Mesodermal cell (in vitro differentiated cells): ENCODE results near the gene CERS1.

ENCODE experiments used
- H3K27ac ChIP-seq: 2 replicates; pipeline ENCODE4 v1.7.0; 2013; ENCODE audit warnings: mild to moderate bottlenecking, low read depth, low read length, moderate library complexity; ENCODE audit not compliant: severe bottlenecking
- H3K36me3 ChIP-seq: 2 replicates; pipeline ENCODE4 v1.7.1; 2013; ENCODE audit warnings: mild to moderate bottlenecking, low read length, moderate library complexity; ENCODE audit not compliant: control insufficient read depth, insufficient read depth
- H3K4me1 ChIP-seq: one replicate; pipeline ENCODE4 v1.7.1; 2013; ENCODE audit warnings: mild to moderate bottlenecking, low read length; ENCODE audit not compliant: insufficient read depth, control insufficient read depth, poor library complexity, severe bottlenecking
- H3K4me3 ChIP-seq: 2 replicates; pipeline ENCODE4 v1.7.0; 2013; ENCODE audit warnings: low read length, control low read depth, mild to moderate bottlenecking; ENCODE audit not compliant: insufficient read depth, poor library complexity, severe bottlenecking; ENCODE audit errors: extremely low read depth
- H3K9me3 ChIP-seq: 2 replicates; pipeline ENCODE4 v1.7.1; 2013; ENCODE audit warnings: mild to moderate bottlenecking, low read length, moderate library complexity; ENCODE audit not compliant: control insufficient read depth
- WGBS, 2 experiments: methylation state at CpG; one replicate each; pipeline ENCODE4 v1.1.5; 2013; ENCODE audit warnings: missing lambda C conversion rate in 2 of 2; ENCODE audit not compliant: insufficient coverage in 2 of 2; 5-methylcytosine and 5-hydroxymethylcytosine counted together

CERS1 gene

DNA sequence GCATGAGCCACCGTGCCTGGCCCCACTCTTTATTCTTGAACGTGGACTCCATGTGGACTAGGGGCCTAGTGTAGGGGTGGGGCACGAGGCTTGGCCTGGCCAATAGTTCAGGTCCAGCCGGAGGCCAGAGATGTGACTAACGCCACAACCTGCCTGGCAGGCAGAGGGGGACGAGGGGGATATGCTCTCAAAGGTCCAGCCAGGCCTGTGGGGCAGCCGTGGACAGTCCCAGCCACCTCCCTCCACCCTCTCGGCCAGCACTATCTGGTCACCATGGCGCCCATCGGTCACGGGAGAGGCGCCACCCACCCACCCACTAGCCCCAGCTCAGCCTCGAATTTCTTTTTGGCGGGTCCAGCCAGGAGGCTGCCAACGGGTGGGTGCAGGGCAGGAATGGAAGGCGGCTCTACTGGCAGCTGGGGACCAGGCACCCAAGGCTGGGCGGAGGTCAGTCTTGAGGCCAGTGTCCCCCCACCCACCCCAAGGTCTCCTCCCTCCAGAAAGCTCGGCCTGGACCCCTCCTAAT is 2.2 kb upstream of the CERS1 start:
- H3K4me3 ChIP-seq = no peak overlapping the region
- peak overlapping the region; percentile 33 for H3K27ac ChIP-seq
- H3K4me1 ChIP-seq = peaks cover 14% of the 10 kb centered on the region
- no peaks in the 10 kb centered on the region for H3K9me3 ChIP-seq
- WGBS, 2 experiments = 74 to 78% methylated on average over 13 to 15 of the region's 18 CpGs
- peaks cover 28% of the 10 kb centered on the region for H3K36me3 ChIP-seq

DNA sequence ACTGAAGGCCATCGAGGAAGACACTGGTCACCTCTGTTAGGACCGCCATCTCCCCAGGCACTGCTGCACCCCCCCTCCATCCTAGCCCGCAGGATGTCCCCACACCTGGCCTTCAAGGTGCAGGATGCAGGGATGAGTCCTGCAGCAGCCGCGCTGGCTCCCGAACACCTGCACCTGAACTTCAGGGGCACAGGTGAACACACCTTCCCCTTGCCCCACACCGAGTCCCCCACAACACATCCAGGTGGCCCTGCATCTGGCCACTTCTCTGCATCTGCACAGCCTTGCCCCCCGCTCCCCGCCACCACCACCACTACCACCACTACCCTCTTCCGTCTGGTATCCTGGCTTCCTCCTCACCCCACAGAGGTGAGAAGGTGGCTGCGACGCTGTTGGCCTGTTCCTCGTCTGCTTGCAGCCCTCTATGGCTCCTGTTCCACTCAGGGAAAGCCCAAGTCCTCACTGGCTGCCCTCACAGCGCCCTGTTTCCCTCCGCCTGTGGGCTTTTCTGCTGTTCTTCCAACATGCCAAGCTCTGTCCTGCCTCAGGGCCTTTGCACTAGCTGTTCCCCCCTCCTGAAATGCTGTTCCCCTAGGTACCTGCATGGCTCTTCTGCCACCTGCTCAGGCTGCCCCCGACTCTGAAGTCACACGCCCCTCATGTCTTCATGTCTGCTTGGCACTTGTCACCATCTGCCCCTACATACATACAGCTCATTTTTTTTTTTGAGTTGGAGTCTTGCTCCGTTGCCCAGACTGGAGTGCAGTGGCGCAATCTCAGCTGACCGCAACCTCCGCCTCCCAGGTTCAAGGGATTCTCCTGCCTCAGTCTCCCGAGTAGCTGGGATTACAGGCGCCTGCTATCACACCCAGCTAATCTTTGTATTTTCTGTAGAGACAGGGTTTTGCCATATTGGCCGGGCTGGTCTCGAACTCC is 1.4 kb upstream of the CERS1 start:
- 92 to 95% methylated on average over 20 to 21 of the region's 25 CpGs for WGBS, 2 experiments
- Histone ChIP-seq H3K4me3 (no peak overlapping the region), H3K36me3 (peaks cover 23% of the 10 kb centered on the region), H3K4me1 (peaks cover 14% of the 10 kb centered on the region), H3K27ac (no peak overlapping the region), H3K9me3 (no peaks in the 10 kb centered on the region)

DNA sequence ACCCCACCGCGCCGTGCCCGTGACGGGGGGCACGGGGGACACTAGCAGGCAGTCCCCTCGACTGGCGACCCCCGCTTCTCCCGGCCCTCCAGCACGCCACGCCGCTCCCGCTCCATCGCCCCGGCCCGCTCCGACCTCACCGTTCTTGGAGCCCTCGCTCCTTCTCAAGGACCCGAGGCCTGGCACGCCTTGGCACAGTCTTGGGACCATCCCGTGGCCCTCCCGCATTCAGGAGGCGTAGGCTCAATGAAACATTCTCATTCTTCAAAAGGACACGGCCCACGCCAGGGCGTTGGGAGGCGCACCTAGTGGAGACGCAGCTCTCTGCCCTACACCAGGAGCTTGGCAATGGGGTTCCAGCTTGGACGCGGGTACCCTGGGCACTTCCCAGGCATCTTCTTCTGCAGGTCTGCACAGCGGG is 473 bp upstream of the CERS1 start:
- H3K4me3 ChIP-seq = peak overlapping the region; percentile 18
- WGBS, 2 experiments = 42 to 50% methylated on average over 20 to 25 of the region's 33 CpGs
- no peak overlapping the region for H3K27ac ChIP-seq
- H3K9me3 ChIP-seq = no peaks in the 10 kb centered on the region
- H3K36me3 ChIP-seq = peaks cover 18% of the 10 kb centered on the region
- H3K4me1 ChIP-seq = peaks cover 14% of the 10 kb centered on the region

DNA sequence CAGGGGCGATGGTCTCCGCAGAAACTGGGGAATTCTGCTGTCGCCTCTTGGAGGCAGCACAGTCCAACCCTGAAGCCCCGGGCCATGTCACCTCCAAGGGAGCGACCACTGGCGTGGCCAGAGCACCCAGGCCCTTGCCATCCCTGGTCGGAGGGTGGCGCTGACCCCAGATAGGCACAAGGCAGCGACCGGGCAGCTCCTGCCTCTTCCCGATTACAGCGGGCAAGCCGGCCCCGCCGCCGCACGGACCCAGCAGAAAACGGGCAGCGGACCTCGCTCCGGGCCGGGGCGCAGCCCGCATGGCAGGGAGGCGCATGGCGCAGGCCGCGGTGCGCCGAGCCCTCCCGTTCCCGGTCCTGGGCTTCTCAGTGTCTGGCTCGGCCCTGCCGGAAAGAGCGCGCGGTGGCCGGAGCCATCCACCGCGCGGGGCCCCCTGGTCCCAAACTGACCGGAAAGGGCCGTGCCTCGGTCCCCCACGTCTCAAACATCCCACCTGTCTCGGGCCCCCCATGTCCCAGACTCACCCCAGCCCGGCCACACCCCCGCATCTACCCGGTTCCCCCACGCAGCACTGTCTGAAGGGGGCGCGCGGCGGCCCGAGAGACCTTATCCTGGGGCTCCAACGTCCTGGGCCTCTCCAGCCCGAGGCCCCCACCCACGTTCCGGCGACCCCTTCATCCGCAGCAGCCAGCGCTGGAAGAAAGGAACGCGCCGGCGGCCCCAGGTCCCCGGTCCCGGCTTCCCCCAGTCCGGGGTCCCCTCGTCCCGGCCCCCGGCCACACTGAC is 727 bp downstream of the CERS1 start:
- Histone ChIP-seq H3K4me1 (peaks cover 14% of the 10 kb centered on the region), H3K9me3 (no peaks in the 10 kb centered on the region), H3K4me3 (peak overlapping the region; percentile 70), H3K27ac (peak overlapping the region; percentile 19), H3K36me3 (peaks cover 10% of the 10 kb centered on the region)
- WGBS, 2 experiments = 0 to 1% methylated on average over 58 to 68 of the region's 72 CpGs

DNA sequence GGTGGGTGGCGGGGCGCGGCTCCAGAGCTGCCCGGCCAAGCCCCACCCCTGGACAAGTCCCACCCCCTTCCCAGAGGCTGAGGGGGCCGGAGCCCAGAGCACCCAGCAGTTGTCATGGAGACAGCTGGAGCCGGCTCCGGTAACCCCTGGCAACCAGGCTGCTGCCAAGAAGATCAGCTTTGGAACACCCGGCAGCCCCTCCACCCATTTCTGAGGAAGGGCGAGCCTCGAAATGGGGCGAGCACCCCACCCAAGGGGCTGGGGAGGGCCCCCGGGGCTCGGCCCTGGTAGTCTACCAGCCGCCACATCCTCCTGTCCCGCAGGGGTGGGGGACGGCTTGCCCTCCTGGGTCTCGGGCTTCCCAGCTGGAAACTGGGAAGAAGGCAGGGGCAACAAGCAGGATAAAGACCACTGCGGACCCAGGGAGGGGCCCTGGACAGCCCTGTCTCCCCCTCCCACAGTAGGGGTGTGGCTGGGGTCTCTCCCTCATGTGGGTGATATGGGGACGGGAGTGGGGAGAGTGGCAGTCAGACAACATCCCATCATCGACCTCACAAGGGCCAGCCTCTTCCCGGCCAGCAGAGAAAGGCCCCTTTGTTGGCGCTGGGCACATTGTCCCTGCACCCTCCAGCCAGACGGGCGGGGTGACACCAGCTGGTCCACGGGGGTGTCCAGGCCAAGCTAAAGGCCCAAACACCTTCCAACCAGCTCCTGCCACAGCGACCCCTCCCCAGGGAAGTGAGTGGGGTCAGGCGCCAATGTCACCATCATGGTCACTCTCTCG is 1.5 kb downstream of the CERS1 start:
- H3K4me3 ChIP-seq = peak overlapping the region; percentile 70
- H3K4me1 ChIP-seq = peaks cover 14% of the 10 kb centered on the region
- peak overlapping the region; percentile 19 for H3K27ac ChIP-seq
- peaks cover 7% of the 10 kb centered on the region for H3K36me3 ChIP-seq
- no peaks in the 10 kb centered on the region for H3K9me3 ChIP-seq
- WGBS, 2 experiments = 47 to 48% methylated on average over 16 to 23 of the region's 28 CpGs

DNA sequence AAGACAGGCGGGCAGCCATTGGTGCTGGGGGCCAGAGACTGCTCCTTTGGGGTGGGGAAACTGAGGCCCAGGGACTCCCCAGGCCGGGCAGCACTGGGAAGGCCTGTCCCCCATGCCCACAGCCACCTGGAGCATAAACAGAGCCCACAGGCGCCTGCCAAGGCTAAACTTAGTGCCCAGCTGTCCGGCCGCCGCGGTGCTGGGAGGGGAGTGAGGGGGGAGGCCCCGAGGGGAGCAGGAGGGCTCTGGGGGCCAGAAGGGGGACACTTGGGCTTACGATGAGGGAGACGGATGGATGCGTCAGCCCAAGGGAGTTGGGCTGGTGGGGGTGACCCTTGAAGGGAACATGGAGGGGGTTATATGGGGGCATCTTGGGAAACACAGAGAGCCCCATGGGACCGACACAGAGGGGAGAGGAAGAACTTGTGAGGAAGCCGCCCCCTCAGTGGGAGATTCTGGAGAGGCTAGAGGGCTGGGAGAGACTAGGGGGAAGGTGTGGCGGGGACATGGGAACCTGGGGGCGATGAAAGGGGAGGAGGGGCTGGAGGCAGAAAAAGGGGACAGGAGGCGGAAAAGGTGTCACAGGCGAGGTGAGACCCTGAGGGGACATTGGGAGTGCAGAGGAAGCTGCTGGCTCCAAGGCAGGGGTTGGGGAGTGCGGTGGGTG is 2.2 kb downstream of the CERS1 start:
- no peaks in the 10 kb centered on the region for H3K9me3 ChIP-seq
- H3K4me3 ChIP-seq = no peak overlapping the region
- peaks cover 12% of the 10 kb centered on the region for H3K4me1 ChIP-seq
- H3K36me3 ChIP-seq = peaks cover 6% of the 10 kb centered on the region
- 90 to 92% methylated on average over 8 to 17 of the region's 18 CpGs for WGBS, 2 experiments
- no peak overlapping the region for H3K27ac ChIP-seq

DNA sequence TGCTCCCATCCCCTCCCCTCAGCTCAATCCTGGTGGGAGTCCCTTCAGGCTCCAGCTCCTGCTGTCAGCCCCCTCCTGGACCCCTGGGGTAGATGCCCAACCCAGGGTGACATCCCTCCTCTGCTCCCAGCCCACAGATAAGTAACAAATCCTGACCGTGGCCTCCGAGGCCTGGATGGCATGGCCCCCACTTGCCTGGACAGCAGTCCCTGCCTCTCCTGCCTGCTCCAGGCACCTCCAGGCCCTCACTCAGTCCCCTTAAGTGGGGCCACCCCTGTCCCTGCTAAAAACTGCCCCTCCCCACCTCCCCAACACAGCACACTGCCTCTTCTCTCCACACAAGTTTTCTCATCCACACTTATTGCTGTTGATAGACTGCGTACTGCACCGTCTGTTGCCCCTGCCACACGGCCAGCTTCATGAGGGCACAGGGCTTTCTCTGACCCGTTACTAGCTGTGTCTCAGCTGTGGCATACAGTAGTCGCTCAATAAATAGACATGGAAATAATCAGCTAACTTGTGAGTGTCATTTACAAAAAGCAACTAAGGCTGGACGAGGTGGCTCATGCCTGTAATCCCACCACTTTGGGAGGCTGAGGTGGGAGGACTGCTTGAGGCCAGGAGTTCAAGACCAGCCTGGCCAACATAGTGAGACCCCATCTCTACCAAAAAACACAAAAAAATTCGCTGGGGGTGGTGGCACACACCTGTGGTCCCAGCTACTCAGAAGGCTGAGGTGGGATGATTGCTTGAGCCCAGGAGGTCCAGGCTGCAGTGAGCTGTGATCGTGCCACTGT is 5.8 kb downstream of the CERS1 start:
- Histone ChIP-seq H3K36me3 (peaks cover 11% of the 10 kb centered on the region), H3K4me1 (peaks cover 7% of the 10 kb centered on the region), H3K9me3 (no peaks in the 10 kb centered on the region), H3K27ac (no peak overlapping the region), H3K4me3 (no peak overlapping the region)
- WGBS, 2 experiments = 83 to 94% methylated on average over 7 to 8 of the region's 10 CpGs

DNA sequence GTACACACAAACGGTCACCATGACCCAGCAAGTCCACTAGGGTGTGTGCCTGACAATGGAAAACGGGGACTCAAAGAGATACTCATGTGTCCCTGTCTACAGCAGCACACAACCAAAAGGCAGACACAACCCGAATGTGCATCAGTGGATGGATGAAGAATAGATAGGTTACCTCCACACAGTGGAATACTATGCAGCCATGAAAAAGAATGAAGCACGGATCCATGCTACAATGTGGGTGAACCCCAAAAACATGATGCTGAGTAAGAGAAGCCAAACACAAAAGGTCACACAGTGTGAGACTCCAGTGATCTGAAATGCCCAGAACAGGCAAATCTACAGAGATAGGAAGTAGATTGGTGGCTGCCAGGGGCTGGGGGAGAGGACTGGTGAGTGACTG is 9.0 kb downstream of the CERS1 start:
- H3K27ac ChIP-seq = no peak overlapping the region
- H3K4me3 ChIP-seq = no peak overlapping the region
- H3K4me1 ChIP-seq = no peaks in the 10 kb centered on the region
- H3K9me3 ChIP-seq = no peaks in the 10 kb centered on the region
- H3K36me3 ChIP-seq = peaks cover 29% of the 10 kb centered on the region
- WGBS, 2 experiments = 90 to 97% methylated on average over 3 to 4 of the region's 4 CpGs

DNA sequence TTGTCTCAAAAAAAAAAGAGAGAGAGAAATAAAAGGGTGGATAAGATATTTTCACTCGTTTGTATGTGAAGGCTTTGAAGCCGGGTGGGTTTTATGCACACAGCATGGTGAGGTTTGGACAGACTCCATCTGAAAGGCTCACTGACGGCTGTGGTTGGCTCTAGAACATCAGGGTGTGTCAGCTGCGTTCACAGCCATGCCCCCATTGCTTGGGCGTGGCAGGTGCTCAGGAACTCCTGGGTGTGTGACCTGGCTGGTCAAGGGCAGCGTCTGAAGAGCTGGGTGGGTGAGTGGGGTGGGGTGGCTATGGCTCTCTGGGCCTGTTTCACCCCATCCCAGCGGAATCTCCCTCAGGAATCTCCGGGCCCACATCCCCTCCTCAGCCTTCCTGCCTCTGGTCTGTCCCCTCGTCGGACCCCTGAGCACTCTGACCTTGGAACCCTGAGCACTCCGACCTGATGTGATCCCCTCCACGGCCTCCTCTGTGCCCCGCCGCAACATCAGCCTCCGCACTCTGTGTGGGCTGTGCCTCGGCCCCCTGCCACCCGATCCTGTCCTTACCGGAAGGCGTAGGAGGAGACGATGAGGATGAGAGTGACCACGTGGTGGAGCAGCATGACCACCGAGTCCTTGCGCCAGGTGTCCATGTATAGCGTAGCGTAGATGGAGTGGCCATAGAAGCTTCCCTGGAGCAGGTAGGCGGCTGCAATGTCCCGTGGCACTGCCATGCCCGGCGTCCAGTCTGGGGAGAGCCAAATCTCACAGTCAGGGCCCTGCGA is 12.2 kb downstream of the CERS1 start:
- no peaks in the 10 kb centered on the region for H3K4me1 ChIP-seq
- 94% methylated on average over 27 to 28 of the region's 30 CpGs for WGBS, 2 experiments
- H3K27ac ChIP-seq = no peak overlapping the region
- peaks cover 49% of the 10 kb centered on the region for H3K36me3 ChIP-seq
- H3K9me3 ChIP-seq = no peaks in the 10 kb centered on the region
- no peak overlapping the region for H3K4me3 ChIP-seq
